ENCODE measurements around the gene ARHGEF18.

The ARHGEF18 gene

GRCh38 chr19:7386308-7386707, 37.6 kb downstream of the ARHGEF18 start:
- no peak for DNase-seq

GRCh38 chr19:7386769-7387168, 38.0 kb downstream of the ARHGEF18 start:
- no peak for DNase-seq

DNA sequence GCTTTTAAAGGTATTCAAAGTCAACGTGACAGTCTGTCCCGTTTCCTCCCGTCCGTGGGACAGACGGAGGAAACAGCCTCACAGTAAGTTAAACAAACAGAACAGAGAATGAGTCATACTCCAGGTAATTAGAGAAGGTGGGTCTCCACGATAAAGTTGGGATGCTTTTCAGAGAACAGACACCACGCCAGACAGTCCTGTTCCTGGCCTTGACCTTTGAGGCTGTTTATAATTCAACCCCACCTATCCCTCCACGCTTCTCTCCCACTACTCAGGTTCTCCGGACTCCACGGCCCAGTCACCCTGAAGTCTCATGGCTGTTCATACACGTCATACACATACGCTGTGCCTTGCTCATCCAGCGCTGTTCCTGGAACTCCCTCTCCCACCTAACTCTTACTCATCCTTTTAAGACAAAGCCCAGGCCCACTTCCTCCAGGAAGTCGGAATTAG, 42.5 kb downstream of the ARHGEF18 start:
- no peak for DNase-seq

GRCh38 chr19:7393459-7393858, 44.7 kb downstream of the ARHGEF18 start:
- DNase-seq, result no peak

DNA sequence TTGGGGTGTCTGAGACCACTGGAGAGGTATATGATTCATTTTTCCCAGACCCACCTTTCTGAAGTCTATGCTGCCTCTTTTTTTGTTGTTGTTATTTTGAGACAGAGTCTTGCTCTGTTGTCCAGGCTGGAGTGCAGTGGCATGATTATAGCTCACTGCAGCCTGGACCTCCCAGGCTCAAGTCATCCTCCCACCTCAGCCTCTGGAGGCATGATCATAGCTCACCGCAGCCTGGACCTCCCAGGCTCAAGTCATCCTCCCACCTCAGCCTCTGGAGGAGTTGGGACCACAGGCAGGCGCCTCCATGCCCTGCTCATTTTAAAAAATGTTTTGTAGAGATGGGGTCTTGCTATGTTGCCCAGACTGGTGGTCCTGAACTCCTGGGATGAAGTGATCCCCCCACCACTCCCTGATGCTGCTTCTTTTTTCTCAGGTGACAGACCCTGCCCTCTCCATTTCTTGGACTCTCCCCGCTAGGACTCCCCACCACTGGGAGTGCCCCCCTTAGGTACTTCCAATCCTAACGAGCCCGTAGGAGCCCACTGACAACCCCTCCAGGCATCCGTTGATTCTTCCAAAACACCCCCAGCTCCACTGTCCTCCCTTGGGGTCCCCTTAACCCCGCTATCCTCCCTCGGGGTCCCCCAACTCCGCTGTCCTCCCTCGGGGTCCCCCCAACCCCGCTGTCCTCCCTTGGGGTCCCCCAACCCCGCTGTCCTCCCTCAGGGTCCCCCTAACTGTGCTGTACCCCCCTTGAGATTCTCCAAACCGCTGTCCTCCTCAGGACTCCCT, 45.4 kb downstream of the ARHGEF18 start:
- peak; percentile 30 to 77 for DNase-seq

- DNase-seq, result peak; percentile 93 to 95
Measured at GRCh38 chr19:7394731-7395359, 46.1 kb downstream of the ARHGEF18 start.

- DNase-seq, result no peak
Measured at GRCh38 chr19:7395360-7396066, 46.8 kb downstream of the ARHGEF18 start.

DNA sequence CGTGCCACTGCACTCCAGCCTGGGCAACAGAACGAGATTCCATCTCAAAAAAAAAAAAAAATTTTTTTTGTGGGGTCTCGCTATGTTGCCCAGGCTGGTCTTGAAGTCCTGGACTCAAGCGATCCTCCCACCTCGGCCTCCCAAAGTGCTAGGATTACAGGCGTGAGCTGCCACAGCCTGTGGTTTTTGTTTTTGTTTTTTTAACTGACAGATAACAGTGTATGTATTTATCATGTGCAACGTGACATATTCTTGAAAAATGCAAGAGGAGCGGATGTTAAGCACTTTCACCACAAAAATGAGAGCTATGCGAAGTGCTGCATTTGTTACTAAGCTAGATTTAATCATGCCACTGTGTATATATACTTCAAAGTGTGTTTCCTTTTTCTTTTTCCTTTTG, 49.0 kb downstream of the ARHGEF18 start:
- no peak for DNase-seq

Data from inflammatory macrophage (primary cell).